Non-pigmented ciliary epithelial cell (primary cell): ENCODE results near the gene ARRB1.

ENCODE experiments used
- DNase-seq: peaks from one replicate; pipeline ENCODE4 v3.0.0-alpha.2; 2010; ENCODE audit warnings: low read depth

The ARRB1 gene

GRCh38 chr11:75273411-75274391, 77.8 kb downstream of the ARRB1 start:
- DNase-seq, result no peak

DNA sequence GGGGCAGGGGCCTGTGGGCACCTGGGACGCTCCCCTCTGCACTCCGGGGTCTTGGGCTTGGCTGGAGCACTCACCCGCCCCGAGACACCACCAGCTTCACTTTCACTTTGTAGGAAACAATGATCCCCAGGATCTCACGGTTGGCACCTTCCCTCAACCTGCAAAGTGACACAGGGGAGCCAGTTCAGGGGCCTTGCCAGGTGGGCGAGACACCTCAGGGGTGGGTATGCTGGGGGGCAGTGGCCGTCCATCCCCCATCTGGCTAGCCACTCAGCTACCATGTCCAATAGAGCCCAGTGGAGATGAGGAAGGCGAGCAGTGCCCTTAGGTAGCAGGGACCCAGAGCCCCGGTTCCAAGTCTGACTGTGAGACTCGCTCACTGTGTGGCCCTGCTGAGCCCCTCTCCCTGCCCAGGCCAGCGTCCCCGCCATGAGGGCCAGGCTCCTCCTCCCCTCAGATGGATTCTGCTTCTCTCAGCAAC, 78.6 kb downstream of the ARRB1 start:
- no peak for DNase-seq

GRCh38 chr11:75272391-75272790, 79.1 kb downstream of the ARRB1 start:
- DNase-seq, result no peak

DNA sequence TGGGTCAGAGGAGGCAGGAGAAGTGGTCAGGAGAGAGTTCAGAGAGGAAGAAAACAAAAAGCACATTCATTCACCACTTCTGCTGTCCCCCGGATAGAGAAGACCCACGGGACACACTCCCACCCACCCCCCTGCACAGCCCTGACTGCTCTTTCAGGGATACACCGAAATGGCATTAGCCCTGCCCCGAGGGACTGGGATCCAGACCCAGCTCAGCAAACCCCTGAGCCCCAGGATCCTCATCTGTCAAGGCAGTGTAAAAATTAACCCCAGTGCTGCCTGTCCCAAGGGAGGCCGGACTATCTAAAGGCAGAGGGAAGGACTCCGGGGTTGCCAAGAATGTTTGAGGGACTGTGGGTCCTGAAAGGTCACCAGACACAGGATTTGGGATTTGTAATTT, 79.7 kb downstream of the ARRB1 start:
- DNase-seq, result no peak

GRCh38 chr11:75270896-75271418, 80.5 kb downstream of the ARRB1 start:
- DNase-seq, result no peak

DNA sequence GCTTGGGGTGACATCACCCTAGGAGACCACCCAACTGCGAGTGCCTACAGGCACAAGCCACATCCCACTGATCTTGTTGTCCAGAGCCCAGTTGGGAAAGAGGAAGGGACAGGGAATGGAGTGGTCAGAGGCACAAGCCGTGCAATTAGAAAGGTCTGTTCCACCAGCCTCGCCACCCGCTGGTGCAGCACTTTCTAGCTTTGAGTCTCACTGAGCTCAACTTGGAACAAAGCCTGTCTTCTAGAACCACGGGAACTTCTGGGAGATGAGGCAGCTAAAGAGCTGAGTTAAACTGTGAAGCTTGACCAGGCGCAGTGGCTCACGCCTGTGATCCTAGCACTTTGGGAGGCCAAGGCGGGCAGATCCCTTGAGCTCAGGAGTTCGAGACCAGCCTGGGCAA, 81.6 kb downstream of the ARRB1 start:
- DNase-seq, result no peak

GRCh38 chr11:75269367-75269660, 82.1 kb downstream of the ARRB1 start:
- DNase-seq, result no peak

GRCh38 chr11:75268626-75269366, 82.7 kb downstream of the ARRB1 start:
- DNase-seq, result no peak

DNA sequence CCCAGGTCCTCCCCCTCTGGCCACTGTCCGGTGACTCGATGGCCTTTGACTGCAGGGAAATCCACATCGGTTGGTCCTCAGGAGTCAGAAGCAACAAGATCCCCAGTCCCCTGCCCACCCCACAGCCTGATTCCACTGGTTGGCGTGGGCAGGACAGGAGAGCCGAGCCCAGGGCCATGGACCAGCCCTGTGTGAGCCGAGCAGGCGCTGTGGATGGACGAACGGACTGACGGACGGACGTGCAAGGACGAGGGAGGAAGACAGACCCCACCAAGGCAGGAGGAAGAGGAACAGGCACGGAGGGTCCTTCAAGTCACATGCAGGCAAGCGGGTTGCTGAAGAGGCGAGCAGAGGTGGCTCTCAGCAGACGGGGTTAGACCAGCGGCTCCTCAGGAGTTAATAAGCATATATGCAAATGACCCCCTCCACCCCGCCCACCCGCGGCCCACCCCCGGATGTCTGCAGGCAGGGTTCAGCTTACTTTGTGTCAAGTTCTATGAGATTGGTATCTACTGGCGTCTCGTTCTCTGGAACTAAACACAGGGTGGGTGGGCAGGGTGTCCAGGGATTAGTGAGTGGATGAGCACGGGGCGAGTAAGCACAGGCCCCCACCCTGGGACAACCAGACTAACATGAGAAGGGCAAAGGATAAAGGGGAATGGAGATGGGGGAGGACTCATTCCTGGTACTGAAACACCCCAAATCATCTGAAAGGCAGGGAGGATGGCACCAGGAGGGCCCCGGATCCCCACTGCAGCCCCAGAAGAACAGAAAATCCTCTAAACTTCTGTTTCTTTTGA, 84.1 kb downstream of the ARRB1 start:
- DNase-seq, result no peak

DNA sequence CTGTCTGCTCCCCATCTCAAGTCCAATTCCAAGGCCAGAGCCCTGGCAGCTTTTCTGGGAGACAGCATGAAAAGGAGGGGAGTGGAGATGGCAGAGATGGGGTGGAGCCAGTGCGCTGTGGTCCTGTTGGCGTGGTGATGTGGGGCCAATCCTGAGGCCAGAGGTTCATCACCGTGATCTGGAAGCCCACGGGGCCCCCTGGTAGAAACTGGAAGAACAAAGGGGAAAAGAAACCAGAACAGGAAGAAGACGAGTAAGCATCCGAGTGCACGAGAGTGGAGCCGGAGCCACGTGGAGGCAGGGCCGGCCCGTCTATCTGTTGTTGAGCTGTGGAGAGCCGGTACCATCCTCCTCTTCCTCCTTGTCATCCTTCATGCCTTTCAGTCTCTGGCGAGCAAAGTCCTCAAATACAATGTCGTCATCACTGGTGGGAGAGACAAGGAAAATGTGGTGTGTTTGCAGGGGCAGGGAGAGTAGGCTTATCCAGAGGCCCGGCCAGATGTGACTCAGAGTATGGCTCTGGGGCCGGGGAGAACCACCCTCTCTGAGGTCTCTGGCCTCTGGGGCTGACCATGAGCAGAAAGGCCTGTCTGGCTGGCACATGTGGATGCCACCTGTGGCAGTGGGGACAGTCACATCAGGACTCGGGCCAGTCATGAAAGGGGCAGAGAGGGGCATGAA, 85.5 kb downstream of the ARRB1 start:
- no peak for DNase-seq

DNA sequence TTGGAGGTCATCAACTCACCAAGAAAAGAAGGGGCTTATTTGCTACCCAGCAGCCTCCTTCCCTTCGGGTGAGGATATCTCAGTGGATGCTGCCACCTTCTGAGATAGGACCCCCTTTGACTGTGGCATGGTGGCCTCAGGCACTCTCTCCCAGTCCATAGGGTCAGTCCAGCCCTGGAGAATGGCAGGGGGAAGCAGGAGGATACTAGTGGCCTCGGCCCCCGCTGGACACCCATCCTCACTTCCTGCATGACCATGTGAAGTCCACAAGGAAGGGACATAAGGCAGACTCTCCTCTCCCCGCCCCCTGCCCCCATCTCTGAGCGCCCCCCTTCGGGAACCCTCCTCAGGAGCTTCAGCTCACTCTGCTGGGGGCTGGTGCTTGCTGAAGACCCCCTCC, 86.5 kb downstream of the ARRB1 start:
- DNase-seq, result no peak

DNA sequence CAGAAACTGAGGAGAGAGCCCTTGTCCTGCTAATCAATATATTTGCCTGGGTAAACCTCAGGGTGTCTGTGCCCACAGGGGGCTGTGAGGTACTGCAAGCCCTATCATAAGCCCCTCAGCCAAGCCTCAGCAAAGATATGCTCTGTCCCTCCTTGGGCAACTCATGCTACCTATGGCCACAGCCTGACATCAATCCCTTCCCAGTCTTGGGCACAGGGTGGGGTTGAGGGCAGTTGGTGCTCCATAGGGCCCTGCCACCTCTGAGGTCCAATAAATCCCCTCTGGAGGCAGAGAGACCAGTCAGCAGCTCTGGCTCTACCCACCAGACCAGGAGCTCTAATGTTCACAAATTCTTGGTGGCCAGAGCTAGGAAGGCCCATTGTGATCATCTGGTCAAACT, 87.1 kb downstream of the ARRB1 start:
- DNase-seq, result no peak

DNA sequence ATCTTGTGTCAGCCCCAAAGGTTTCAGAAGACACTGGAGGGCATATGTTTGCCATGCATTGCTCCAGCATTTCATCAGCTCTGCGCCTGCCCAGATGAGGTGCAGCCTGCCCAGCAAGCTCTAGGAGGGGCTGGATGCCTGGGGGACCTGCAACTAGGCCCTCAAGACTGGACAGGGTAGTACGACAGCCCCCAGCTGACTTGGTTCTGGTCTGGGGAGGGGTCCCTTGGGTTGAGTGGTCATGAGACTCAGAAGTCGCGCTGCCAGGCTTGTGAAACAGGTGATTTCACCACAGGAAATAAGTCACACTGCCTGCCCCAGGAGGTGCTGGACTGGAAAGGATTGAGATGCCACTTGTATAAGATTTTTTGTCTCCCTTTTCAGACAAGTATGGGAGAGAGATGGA, 87.5 kb downstream of the ARRB1 start:
- DNase-seq, result no peak

DNA sequence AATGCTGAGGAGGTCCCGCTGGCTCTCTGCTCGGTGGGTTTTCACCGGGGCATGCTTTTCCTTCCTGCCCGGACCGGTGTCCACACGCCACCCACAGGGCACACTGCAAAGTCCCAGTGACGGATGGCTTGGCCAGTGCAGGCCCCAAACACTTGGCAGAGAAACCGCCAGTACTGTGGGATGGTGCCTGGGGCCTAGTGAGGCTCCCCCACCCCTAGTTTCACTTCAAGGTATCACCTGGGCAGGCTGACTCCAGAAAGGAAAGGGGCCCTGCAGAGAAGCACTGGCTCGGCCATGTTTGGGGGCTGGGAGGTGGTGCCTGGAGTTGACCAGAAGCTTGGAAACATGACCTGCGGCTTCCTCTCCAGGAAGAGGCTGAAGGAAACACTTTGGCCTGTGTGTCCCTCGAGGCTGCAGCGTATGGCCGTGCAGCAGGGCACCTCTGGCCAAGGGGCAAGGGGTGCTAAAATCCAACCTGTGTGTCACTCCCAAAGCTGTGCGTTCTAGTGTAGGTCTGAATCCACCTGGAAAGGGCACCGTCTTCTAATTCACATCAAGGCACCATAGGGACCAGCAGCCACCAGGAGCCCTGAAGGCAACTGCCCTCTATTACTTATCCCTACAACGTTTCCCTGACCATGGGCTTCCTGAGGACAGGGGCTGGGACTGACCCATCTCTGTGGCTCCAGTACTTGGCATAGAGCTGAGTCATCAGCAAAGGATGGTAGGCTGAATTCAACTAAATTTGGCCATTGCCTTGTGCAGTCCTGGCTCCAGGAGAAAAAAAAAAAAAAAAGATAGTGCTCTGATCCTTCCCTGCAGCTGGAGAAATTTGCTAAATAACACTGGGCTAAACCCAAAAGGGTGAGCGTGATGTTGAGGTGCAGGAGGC, 88.3 kb downstream of the ARRB1 start:
- no peak for DNase-seq

DNA sequence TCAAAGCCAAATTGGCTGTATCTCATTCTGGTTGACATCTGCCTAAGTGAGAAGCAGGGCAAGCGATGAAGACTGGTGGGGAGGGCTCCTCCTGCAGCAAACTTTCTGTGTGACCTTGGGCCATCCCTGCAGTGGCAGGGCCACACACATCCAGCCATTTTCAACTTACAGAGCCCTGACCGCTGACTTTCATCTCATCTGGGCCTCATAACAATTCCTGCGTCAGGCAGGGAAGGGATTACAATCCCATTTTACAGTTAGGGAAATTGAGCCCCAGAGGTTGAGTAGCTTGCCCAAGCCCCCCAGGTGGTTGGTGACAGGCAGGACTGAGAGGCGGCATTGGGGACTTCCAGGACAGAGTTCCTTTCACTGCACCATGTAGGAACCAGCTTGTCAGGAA, 89.0 kb downstream of the ARRB1 start:
- no peak for DNase-seq

DNA sequence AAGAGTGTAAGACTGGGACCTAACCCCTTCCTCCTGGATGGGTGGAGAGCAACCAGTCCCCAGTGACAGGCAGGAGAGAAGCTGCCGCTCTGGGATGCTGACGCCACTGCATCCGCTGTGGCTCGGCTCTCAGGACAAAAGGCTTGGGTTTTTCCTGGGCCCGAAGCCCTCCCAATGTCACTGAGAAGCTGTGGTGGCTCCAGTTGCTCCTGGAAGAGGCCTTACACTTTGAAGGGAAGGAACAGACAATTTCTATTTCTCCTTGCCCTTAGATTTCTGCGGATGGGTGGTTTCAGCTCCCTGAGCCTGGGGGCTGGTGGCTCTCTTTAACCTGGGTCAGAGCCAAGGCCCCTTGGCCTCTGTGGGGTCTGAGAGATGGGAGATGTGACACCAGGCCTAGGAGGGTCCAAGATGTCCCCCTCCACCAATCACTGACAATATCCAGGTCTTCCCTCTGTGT, 89.5 kb downstream of the ARRB1 start:
- no peak for DNase-seq

- DNase-seq, result no peak
Measured at GRCh38 chr11:75260396-75261170, 90.9 kb downstream of the ARRB1 start.

DNA sequence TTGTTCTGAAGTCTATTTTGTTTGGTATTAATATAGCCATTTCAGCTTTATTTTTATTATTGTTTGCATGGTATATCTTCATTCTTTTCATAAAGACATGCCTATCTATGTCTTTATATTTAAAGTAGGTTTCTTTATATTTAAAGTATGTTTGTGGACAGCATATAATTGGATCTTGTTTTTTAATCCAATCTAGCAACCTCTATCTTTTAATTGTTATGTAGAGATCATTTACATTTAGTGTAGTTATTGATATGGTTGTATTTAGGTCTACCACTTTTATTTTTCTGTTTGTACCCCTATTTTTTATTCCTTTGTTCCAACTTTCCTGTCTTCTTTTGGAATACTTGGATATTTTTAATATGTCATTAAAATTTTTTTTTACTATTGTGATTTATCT, 97.1 kb downstream of the ARRB1 start:
- no peak for DNase-seq

DNA sequence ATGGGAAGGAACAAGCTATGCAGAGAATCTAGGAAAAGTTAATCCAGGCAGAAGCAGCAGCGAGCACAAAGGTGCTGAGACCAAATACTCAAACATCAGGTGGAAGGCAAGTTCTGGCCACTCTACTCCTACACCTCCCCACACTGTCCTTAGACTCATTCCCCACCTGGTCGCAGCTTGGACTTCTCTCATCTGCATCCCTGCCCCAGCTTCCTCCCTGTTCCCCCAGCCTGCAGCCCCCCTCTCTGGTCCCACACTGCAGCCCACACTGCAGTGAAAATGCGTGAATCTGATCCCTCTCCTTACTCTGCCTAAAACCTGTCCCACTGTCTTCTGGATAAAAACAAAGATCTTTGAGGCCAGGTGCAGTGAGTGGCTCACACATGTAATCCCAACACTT, 101.8 kb downstream of the ARRB1 start:
- no peak for DNase-seq

- DNase-seq, result no peak
Measured at GRCh38 chr11:75248924-75249256, 102.6 kb downstream of the ARRB1 start.
